Activated naive CD8-positive, alpha-beta T cell treated with anti-CD3 and anti-CD28 coated beads, Interleukin-2, amount 50 U/mL, for 16 hours (primary cell): ENCODE measurements around the gene RALB.
"Not testable (repeated sequence)": the region's sequence is repeated elsewhere in the genome, so short reads cannot be mapped to it uniquely, and the experiment has no call there.

Source experiments
- DNase-seq: peaks from one replicate; pipeline ENCODE4 v3.0.0-alpha.2; 2020; ENCODE audit warnings: low read depth, low spot score

Gene RALB

DNA sequence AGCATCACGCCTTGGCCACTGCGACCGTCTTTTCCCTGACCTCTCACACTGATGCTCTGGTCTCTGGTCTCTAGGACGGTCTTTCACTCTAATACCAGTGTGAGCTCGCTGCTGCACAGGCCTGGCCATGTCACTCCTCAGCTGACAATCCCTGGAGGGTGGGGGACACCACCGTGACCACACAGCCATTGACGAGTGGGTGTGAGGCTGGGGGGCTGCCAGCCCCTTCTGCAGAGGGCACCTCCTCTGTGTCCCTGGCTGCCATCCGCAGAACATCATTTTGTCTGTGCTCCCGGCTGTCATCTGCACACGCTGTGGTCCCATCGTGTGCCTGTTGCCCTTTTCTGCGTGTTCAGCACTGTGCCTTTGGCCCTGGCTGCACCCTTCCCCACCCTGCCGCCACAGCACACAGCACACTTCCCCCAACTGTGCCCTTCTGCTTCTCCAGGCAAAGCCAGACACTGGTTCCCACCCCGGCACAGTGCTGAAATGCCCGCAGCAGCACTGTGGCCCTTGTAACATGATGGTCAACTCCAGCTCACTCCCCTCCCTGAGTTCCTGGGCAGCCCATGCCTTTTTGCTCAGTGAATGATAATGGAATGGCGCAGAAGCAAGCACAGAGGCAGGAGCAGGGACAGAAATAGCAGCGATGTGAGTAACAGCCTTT lies 62.8 kb downstream of the RALB start:
- DNase-seq: no peak

DNA sequence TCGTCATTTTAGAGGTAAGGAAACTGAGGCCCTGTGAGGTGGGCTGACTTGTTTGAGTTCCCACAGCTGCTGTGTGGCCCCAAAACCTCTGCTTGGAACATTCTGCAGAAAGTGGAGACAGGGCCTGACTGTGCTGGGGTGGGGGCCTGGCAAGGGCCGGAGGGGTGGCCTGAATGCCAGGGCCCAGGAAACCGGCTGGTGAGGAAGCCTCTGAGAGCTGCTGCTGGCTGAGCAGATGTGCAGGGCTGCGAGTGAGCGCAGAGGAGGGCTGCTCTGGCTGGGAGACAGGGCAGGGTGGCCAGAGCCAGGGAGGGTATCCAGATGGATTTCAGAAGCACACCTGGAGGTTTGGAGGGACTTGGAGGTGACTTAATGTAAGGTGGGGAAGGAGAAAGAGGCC lies 63.4 kb downstream of the RALB start:
- DNase-seq: no peak

DNA sequence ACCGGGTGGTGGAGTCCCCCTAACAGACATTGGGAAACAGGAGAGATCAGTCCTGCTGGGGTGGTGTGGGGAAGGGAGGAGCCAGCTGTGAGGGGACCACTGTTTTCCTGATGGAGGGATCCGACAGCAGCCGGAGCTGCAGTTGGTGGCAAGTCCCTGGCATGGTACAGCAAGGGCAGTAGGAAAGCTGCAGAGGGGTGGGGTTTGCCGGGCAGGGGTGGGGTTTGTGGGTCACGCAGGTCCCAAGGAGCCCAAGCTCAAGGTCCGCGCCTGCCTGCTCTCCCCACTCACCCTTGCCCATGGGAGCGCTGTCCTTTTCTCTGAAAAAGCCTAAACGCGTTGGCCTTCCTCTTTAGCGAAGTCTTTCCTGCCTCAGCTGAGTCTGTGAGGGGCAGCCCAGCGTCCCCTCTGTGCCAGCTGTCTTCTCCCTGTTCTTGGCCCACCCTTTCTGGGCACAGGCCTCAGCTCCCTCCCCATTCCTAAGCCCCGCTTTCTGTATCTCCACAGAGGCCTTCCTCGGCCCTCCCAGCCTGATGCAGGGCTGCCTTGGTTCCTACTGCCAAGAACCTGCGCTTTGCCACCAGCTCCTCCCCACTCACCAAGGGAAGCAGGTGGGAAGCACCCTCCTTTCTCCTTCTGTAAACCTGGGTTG lies 64.0 kb downstream of the RALB start:
- no peak for DNase-seq

DNA sequence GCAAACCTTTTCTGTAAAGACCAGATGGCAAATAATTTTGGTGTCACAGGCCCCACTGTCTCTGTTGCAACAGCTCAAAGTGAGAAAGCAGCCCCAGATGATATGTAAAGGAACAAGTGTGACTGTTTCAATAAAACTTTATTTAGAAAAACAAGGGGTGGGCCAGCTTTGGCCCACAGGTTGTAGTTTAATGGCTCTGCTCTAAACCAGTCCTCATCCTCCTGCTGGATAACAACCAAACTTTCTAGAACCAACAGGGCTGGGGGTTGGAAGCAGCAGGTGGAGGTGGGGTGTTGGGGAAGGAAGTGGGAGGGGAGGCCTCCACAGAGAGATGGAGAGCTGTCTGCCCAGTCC lies 64.5 kb downstream of the RALB start:
- no peak for DNase-seq

DNA sequence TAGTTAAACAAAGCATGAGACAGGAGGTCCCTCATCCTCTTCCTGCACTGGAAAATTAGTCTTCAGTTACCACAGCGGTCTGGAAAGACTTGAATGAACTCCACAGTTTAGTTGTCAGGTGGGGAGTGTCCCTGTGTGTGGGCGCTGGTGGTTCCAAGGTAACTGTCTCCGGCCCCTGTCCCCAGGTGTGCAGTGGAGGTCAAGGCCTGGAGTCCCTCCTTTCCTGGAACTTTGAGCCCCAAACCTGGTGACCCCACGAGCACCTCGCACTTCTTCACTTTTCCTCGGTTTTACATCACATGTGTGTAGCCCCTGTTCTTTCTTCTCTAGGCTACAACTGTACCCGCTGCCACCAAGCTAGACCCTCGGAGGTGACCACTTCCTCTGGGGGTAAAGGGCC lies 65.3 kb downstream of the RALB start:
- no peak for DNase-seq

DNA sequence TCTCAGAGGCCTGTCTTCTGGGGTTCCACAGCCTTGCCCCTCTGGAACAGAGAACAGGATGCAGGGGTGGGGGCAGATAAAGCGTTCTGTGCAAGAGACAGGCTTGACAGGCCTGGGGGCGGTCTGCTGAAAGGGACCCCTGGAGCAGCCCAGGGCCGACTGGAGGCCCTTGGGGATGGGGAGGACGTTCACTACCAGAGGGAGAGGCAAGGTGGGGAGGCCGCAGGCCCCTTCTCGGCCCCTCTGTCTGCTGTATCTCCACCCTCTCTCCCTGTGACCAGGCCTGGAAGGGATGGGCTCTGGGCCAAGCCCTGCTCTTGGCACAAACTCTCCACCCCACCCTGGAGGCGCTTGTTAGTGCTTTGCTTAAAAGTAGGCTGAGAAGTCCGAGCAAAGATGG lies 66.0 kb downstream of the RALB start:
- DNase-seq: no peak

DNA sequence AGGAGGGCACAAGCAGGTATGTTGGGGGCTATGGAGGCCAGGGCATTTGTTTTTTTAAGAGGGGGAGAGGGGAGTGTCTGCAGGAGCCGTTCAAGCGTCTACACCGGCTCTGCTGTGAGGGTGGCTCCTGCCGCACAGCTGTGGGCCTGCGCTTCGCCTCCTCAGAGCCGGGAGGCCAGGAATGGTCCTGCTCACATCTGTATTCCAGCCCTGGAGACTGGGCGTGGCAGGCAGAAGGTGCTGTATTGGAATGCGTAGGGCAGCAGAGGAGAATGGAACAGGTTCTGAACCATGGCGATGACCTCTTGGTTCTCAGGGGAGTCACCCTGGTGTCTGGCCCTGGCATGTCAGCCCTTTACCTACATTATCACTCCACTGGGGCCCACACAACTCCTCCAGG lies 66.5 kb downstream of the RALB start:
- no peak for DNase-seq

DNA sequence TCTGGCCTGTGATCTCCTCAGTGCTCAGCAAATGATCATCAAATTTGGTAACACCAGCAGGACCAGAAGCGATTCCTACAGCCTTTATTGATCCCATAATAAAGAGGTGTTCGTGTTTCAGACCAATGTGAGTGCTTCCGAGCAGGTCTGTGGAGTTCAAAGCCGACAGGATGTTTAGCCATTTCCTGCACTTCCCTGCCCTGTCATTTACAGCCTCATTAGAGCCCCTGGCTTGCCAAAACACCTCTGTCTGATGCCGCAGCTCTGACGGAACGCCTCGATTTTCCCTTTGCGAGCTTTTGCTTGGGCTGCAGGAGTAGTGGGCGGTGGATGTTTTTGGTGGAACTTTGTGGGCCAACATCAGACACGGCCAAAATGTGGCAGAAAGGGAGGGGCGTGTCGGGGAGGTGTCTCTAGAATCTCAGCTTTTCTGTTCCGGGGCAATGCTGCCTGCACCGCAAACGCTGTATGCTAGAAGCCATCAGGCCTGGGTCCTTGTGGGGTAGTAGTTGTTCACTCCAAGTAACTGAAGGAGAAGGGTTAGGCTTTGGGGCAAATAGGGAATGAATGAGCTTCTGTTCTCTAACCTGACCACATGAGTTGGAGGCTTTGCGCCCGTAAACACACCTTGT lies 67.2 kb downstream of the RALB start:
- no peak for DNase-seq

DNA sequence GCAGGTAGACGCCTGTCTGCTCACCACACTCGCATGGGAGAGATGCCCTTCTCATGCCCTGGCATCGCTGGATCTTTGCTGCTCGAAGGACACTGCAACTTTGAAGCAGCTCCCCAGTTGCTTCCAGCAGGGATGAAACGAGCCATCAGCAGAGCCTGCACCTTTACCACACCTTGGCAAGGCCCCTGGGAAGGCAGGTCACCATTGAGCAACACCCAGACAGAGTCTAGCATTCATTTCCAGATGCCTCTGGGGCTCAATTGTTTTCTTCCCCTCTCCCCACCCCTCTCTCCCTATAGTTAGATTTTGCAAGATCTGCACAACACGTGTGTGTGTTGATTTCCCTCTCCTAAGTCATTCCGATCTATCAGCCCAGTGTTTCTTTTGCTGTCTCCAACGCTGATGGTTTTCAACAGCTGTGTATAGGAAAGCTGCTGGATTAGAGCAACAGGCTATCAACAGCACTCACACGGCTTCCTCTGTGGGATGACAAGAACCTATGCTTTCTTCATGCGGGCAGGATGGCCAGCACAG lies 67.7 kb downstream of the RALB start:
- no peak for DNase-seq

DNA sequence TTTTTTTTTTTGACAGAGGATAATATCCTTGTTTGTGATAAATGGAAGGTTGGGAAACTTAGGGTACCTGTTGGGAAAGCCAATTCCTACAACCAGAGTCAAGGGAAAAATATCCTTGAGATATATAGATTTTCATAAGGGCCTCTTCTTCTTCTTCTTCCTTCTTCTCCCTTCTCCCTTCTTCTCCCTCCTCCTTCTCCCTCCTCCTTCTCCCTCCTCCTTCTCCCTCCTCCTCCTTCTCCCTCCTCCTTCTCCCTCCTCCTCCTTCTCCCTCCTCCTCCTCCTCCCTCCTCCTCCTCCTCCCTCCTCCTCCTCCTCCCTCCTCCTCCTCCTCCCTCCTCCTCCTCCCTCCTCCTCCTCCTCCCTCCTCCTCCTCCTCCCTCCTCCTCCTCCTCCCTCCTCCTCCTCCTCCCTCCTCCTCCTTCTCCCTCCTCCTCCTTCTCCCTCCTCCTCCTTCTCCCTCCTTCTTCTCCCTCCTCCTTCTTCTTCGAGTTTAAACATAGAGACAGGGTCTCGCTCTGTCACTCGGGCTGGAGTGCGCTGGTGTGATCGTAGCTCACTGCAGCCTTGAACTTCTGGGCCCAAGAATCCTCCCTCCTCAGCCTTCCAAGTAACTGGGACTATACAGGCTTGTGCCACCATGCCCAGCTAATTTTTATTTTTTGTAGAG lies 68.4 kb downstream of the RALB start:
- DNase-seq: not testable (repeated sequence)

DNA sequence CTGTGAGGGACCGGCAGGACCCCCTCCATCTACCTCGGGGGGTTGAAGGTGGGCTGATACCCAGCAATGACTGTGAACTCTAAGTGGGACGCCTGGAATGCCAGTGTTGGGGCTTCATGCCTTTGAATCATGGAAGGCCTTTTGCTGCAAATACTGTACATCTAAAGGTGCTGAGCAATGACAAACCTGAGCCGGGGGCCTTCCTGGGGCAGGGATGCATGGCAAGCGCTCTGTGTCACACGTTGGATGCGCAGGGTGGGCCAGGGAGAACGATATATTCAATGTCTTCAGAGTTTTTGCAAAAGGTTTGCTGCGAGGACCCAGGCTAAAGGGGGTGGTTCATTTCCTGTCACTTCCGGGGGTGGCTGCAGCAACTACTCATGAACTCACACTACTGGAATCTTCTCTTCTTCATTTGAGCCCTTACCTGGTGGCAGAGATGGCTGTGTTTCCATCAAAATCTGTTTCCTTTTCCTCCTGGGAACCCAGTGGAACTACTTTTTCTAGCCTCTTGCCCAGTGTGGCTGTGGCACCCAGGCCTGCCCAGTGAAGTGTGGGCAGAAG lies 69.2 kb downstream of the RALB start:
- DNase-seq: no peak

DNA sequence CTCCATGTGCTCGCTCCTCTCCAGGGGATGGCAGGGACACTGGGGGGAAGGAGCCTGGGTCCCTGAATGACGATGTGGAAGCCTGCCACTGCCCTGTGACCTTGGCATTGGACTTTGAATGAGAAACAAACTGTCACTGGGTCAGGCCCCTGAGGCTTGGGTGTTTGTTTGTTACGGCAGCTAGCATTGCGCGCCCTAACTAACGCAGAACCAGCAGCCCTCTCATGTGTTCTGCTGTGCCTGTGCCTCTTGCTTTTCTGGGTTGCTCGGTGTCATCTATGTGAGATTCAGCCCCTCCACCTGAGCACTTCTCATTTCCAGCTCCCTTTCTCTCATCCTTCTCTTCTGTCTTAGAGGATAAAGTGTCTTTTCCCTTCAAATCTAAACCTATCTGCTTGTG lies 69.7 kb downstream of the RALB start:
- no peak for DNase-seq

DNA sequence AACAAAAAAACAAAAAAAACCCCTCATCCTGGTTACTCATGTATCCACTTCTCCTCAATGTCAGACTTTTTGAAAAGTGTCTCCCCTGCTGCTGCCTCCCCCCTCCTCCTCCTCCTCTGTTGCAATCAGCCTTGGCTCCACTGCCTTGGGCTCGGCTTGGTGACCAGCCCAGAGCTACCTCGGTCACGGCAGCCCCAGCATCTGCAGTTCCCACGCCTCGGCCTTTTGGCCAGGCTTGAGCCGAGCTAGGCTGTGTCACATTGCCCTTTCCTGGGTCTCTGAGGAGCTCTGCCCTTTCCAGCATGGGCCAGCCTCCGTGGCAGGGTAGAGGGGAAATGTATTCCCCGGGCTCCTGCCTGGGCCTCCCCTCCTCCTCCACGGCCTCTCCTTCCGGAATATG lies 70.6 kb downstream of the RALB start:
- no peak for DNase-seq

DNA sequence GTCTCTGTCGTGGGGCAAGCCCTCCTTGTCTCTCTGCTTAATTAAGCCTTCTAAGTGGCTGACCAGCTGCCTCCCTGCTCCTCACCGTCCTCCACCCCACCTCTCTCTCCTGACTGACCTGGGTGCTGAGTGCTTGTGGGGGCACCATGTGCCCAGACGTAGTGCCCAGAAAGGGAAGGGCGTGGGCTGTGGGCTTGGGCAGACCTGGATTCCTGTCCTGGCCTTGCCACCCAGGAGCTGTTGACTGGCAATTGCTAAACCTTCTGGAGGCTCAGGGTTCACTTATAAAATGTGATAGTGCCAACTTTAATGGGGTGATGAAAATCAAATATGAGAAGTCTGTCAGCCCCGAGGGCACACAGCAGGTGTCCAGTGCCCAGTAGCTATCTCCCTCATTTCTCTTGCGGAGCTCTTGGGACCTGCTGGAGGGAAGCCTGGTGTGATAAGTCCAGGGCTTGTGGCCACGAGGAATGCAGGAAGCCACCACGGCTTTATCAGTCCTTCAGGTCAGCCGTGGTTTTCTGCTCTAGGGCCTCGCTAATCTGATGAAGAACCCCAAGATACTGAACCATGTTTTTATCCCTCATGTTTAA lies 71.3 kb downstream of the RALB start:
- no peak for DNase-seq

DNA sequence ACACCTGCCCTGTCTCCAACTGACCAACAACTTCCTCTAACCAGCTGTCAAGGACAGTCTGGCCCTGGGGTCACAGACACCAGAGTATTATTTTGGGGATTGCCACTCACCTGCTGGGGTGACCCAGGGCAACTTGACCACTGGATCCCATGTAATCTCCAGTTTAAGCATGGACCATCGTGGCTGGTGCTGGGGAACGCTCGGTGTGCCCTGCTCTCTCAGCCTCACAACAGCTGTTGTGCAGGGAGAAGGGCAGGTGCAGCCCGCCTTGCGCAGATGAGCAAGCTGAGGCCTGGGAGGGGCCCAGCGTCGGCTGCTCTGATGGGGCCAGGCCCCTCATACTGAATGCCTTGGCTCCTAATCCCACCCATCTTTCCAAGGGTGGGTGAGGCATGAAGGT lies 72.3 kb downstream of the RALB start:
- DNase-seq: no peak

DNA sequence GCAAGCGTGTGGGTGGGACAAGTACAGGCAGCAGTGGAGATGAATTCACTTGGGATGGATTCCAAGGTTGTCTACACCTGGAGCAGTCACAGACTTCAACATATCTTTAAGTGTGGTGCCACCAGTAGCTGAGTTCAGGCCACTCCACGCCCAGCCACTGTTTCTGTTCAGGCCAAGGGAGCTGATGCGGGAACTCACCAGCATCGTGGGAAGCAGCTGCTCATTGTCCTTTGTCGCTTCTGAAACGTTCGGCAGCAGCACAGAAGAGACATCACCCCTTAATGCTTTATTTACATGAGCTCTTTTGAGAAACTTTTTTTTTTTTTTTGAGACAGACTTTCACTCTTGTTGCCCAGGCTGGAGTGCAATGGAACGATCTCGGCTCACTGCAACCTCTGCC lies 73.4 kb downstream of the RALB start:
- no peak for DNase-seq

DNA sequence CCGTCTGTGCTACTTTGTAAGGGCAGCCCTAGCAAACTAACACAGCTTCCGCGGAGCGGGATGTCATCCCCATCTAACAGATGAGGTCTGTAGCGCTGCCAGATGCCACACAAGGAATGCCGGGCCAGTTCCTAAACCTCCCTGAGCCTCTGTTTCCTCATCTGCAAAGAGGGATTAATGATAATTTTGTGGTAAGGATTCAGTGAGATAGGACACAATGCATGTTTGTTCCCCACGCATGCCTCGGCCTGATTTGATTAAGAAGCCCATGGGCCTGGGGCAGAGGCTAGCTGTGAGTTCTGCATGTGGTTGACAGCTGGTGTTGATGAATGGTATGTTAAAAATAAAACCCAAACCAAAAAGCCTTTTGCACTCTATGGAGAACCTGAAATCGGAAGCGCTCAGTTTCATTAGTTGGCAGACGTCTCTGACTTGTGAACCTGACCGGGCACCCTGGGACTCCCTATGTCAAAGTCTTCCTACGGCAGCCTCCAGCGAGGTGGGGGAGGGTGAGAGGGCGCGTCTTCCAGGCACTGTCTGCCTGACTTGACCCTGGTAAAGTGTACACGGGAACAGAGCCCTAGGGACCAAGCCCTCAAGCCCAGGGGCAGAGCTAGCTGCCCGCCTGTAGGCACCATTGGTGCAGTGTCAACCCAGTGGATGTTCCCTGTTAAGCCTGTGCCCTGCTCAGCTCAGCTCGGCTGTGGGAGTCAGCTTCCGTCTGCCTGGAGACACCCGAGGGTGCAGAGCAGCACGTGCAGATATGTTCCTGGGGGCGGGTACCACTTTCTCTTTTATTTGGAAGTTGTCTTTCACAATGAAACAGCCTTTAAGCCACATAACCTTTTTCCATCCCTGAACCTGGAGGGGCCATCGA lies 78.5 kb downstream of the RALB start:
- no peak for DNase-seq

DNA sequence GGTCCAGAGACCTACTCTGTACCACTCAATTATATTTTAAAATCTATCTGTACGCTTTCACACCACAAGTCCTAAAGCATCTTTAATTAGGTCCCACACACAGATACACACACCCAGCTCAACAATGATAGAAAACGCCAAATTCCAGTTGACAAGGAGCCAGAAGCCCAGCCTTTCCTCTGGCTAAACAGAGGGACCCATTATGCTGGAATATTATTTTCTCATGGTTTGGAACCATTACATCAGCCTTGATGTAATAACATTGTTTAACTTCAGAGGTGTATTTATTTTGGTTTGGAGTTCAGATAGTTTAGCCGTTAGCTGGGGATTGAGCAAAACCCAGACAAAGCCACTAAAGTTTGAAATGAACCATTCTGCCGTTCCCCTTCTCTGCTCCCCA lies 79.3 kb downstream of the RALB start:
- no peak for DNase-seq

DNA sequence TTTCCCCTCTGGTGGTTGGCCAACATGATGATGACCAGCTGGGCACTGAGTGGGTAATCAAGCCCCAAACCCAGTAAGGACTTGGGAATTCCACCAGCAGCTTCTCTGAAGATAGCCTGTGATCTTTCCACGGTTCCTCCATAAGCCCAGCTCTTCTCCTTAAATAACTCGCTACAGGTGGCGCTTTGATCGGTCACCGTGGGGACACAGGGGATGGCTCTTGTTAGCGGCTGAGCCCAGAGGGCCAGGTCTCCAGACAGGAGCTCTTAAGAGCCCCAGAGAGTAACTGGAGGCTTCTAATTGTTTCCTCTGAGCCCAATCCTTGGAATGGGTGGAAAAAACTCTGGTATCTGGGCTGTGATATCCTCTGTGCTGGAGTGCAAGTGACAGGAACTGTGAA lies 79.7 kb downstream of the RALB start:
- no peak for DNase-seq

DNA sequence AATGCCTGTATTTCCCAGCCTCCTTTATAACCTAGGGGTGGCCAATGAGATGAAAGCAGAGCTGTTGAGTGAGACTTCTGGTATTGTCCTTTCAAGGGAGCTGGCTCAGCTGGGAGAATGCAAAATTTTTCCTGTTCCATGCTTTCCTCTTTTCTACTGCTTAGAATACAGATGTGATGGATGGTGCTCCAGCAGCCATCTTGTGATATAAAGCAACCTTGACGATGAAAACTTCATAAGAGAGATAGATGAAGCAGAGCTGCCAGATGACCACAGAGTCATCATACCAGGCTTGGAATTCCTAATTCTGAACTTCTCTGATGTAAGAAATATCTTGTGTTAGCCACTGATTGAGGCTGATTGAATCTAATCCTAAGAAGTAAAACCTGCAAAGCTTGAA lies 81.4 kb downstream of the RALB start:
- DNase-seq: no peak

DNA sequence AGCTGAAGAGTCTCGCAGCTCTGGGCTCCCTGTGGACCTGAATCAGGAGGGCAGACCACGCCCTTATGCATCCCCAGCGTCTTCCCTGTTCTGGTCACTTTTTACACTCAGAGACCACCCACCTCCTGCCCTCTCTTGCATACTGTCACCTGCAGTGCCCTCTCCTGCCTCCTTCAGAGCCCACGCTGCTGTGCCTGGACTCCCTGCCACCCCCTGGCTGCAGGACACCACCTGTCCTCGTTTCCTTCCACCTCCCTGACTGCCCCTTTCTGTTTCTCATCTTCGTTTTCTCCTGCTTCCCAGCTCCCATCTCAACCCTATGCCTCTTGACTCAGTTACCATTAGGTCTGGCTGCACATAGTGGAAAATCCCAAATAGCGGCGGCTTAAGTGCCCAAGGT lies 84.1 kb downstream of the RALB start:
- no peak for DNase-seq
